Ascending aorta (tissue), 2 donors: ENCODE data around the gene STON2. TPM values are rescaled to one million over a fixed set of nuclear protein-coding genes. Genes with fewer than 3 reads are reported as not detected.

Source experiments
- DNase-seq, 2 donors: peaks; one replicate each; pipeline ENCODE4 v3.0.0-alpha.2; 2019; ENCODE audit warnings: low spot score in 2 of 2
- H3K27ac ChIP-seq, 2 donors: fragments of 200-600 bp; sonication (generic); one replicate each; pipeline ENCODE4 v1.5.1; 2016 to 2017; ENCODE audit warnings: mild to moderate bottlenecking in 1 of 2
- H3K27me3 ChIP-seq: fragments of 200-600 bp; sonication (generic); one replicate; pipeline ENCODE4 v1.5.1; 2017
- H3K36me3 ChIP-seq, 2 donors: fragments of 200-600 bp; sonication (generic); one replicate each; pipeline ENCODE4 v1.5.1; 2016
- H3K4me1 ChIP-seq, 2 donors: fragments of 200-600 bp; sonication (generic); one replicate each; pipeline ENCODE4 v1.5.1; 2016 to 2017; ENCODE audit warnings: mild to moderate bottlenecking in 1 of 2
- H3K4me3 ChIP-seq, 2 donors: fragments of 200-600 bp; sonication (generic); one replicate each; pipeline ENCODE4 v1.5.1; 2016 to 2017; ENCODE audit warnings: mild to moderate bottlenecking in 1 of 2
- H3K9me3 ChIP-seq, 2 donors: fragments of 200-600 bp; sonication (generic); one replicate each; pipeline ENCODE4 v1.5.1; 2016
- intact Hi-C: fragments of 100-400 bp; cut with DNase I; formaldehyde crosslinking; loops from one replicate; pipeline ENCODE4 v1.15.1; 2023
- total RNA-seq: library from RNA; depleted of rRNA; stranded (reverse); fragments of >200 nt; gene quantifications from one replicate; pipeline ENCODE4 v1.1.0, GENCODE V29; 2016
- TF ChIP-seq, protein P1 (sequence below), 3 experiments: fragments of 200-600 bp in 2 of 3; fragments of 450-650 bp in 1 of 3; sonication (generic) in 2 of 3; IDR thresholded peaks; one replicate each; pipeline ENCODE4 v1.5.1; 2016 to 2019; ENCODE audit warnings: antibody characterized with exemption in 3 of 3, mild to moderate bottlenecking in 1 of 3, moderate library complexity in 1 of 3

The STON2 gene
- total RNA-seq, 1 donor from 2014 or later: 54.0 TPM

DNA sequence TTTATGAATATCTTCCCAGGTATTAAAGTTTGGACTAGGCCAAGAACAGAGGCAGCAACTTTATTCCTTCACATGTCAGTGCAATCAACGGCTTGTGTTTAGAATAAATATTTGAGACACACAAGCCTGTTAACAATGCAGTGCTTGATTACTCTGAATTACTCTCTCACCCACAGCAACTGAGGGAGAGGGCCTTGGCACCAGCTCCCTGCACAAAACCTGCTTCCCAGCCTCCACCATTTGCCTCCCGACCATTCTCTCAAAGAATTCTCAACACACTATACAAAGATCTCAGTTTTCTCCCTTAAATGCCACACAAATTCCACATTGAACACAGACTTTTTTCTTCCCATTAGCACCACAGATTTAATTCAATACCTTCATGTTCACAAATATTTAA is 77.0 kb downstream of the STON2 start:
- Histone ChIP-seq H3K4me1 (no peaks in the 10 kb centered on the region), H3K36me3 (no peaks in the 10 kb centered on the region), H3K27me3 (no peaks in the 10 kb centered on the region), H3K27ac (no peak overlapping the region), H3K4me3 (no peak overlapping the region), H3K9me3 (no peaks in the 10 kb centered on the region)
- intact Hi-C loops: no loop called here
- DNase-seq: no peak
- TF ChIP-seq, protein P1, sequence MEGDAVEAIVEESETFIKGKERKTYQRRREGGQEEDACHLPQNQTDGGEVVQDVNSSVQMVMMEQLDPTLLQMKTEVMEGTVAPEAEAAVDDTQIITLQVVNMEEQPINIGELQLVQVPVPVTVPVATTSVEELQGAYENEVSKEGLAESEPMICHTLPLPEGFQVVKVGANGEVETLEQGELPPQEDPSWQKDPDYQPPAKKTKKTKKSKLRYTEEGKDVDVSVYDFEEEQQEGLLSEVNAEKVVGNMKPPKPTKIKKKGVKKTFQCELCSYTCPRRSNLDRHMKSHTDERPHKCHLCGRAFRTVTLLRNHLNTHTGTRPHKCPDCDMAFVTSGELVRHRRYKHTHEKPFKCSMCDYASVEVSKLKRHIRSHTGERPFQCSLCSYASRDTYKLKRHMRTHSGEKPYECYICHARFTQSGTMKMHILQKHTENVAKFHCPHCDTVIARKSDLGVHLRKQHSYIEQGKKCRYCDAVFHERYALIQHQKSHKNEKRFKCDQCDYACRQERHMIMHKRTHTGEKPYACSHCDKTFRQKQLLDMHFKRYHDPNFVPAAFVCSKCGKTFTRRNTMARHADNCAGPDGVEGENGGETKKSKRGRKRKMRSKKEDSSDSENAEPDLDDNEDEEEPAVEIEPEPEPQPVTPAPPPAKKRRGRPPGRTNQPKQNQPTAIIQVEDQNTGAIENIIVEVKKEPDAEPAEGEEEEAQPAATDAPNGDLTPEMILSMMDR (IDR thresholded peaks at IDR 0.05): no peak

DNA sequence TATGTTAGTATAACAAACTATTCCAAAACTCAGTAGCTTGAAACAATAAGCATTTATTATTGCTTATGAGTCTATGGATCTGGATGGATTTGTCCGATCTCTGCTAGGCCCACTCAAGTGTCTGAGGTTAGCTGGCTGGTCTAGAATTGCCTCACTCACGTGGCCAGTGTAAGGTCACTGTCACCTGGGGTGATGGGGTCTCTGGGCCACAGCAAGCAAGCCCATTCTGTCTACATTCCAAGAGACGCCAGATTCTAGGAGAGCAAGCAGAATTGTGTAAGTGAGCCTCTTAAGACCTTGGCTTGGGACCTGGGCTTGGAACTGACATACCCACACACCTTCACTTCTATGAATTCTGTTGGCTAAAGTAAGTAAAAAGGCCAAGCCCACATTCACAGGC is 80.2 kb downstream of the STON2 start:
- H3K27me3 ChIP-seq: no peaks in the 10 kb centered on the region
- no peak overlapping the region for H3K4me3 ChIP-seq
- TF ChIP-seq, protein P1 (IDR thresholded peaks at IDR 0.05): no peak
- no peaks in the 10 kb centered on the region for H3K9me3 ChIP-seq
- no peaks in the 10 kb centered on the region for H3K36me3 ChIP-seq
- no peaks in the 10 kb centered on the region for H3K4me1 ChIP-seq
- no peak for DNase-seq
- no peak overlapping the region for H3K27ac ChIP-seq
- intact Hi-C loops: no loop called here

DNA sequence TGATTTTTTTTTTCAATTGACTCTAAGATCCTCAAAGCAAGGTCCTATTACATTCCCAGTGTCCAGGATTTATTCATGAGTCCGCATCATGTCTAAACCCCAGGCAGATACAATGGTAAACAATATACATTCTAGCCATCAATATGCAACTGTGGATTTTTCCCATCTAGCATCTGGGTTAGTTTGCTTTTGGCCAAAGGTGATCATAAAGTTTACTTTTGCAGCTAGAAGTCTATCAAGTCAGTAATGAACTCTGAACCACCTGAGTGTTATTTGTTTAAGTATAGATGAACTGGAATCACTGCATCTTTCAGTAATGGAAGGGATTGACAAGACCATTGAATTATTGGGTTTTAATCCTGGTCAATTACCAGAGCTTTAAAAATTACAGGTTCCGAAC is 80.8 kb downstream of the STON2 start:
- intact Hi-C loops: no loop called here
- TF ChIP-seq, protein P1 (IDR thresholded peaks at IDR 0.05): no peak
- DNase-seq: no peak
- Histone ChIP-seq H3K27me3 (no peaks in the 10 kb centered on the region), H3K9me3 (no peaks in the 10 kb centered on the region), H3K4me3 (no peak overlapping the region), H3K36me3 (no peaks in the 10 kb centered on the region), H3K4me1 (no peaks in the 10 kb centered on the region), H3K27ac (no peak overlapping the region)

DNA sequence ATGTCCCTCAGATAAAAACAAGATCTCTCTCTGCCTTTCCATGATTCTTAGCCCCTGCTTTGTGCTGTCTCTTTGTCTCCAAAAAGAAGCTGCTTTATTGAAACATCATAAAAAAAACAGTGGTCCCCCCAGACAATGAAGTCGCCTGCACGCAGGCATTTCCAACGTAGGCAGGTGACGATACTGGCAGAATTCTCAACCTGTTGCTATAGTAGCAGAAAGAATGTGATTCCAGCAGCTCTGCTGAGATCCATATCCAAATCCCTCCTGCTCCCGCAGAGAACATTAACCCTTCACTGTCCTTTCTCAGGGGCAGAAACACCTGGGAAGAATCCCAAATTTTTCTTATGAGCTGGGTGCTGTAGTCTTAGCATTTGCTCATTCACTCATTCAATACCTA is 84.8 kb downstream of the STON2 start:
- intact Hi-C loops: no loop called here
- Histone ChIP-seq H3K36me3 (no peaks in the 10 kb centered on the region), H3K27ac (no peak overlapping the region), H3K4me3 (no peak overlapping the region), H3K4me1 (no peaks in the 10 kb centered on the region), H3K27me3 (no peaks in the 10 kb centered on the region), H3K9me3 (no peaks in the 10 kb centered on the region)
- DNase-seq: no peak
- TF ChIP-seq, protein P1 (IDR thresholded peaks at IDR 0.05): no peak

DNA sequence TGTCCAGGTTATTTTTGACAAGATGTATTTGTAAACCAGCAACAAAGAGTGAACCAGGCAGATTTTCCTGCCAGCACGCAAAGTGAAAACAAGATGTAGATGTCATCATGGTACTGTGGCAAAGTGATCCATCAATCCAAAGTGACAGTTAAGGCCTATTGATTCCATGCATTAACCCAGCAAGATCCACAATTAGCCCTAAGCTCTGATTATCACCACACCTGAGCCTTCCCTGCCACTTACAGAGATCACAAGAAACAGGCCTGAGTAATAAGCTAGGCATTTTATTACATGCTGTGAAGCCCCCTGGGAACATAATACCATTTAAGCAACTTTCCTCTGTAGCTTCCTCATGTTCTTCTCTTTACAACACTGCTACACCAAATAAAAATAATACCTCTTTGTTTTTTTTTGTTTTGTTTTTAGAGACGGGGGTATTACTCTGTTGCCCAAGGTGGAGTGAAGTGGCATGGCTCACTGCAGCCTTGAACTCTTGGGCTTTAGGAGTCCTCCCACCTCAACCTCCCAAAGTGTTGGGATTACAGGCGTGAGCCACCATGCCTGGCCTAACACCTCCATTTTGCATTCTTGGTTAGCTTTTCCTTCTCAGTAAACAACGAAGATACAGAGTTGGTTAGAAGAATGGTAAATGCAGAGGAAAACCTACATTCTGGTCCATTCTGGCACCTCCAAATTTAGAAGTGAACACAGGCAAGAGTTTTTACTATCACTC is 85.5 kb downstream of the STON2 start:
- H3K9me3 ChIP-seq: no peaks in the 10 kb centered on the region
- TF ChIP-seq, protein P1 (IDR thresholded peaks at IDR 0.05): no peak
- no peaks in the 10 kb centered on the region for H3K27me3 ChIP-seq
- intact Hi-C loops: no loop called here
- no peak overlapping the region for H3K27ac ChIP-seq
- no peak for DNase-seq
- H3K4me3 ChIP-seq: no peak overlapping the region
- H3K36me3 ChIP-seq: no peaks in the 10 kb centered on the region
- no peaks in the 10 kb centered on the region for H3K4me1 ChIP-seq
